Measurements from ENCODE around the gene ZNF740.

The ZNF740 gene

GRCh38 chr12:53208435-53208834 lies 27.9 kb downstream of the ZNF740 start:
- H3K27me3 ChIP-seq (ENCODE audit: control insufficient read depth, low read length) = no peaks in the 10 kb centered on the region
- H3K79me2 ChIP-seq (ENCODE audit: control insufficient read depth, low read length) = peaks cover 28% of the 10 kb centered on the region
- peaks cover 69% of the 10 kb centered on the region for H3K4me1 ChIP-seq (ENCODE audit: control insufficient read depth, low read length)
- no peaks in the 10 kb centered on the region for H3K9me2 ChIP-seq (replicated peaks; ENCODE audit: control insufficient read depth, low read length)
- H4K20me1 ChIP-seq (ENCODE audit: control insufficient read depth, insufficient read depth, low read depth, low read length) = no peaks in the 10 kb centered on the region
- H3K4me2 ChIP-seq (ENCODE audit: low read length) = peak overlapping the region; percentile 95
- peak overlapping the region; percentile 71 for H3K27ac ChIP-seq (ENCODE audit: low read depth, low read length)
- peak overlapping the region; percentile 74 for H3K4me3 ChIP-seq (ENCODE audit: low read length)
- no peaks in the 10 kb centered on the region for H3K36me3 ChIP-seq (ENCODE audit: control insufficient read depth, low read length)
- H3F3A ChIP-seq (ENCODE audit: control insufficient read depth, insufficient read depth) = peaks cover 2% of the 10 kb centered on the region
- TF ChIP-seq CTCF (IDR thresholded peaks at IDR 0.05; ENCODE audit: low read depth, low read length, poor library complexity, severe bottlenecking) (no peak), EZH2phosphoT487 (IDR thresholded peaks at IDR 0.05; ENCODE audit: borderline replicate concordance, low read length) (no peak)
- H3K9me3 ChIP-seq (ENCODE audit: control insufficient read depth, insufficient read depth, low read length) = no peaks in the 10 kb centered on the region

GRCh38 chr12:53208877-53209463 lies 28.4 kb downstream of the ZNF740 start:
- Histone ChIP-seq H4K20me1 (ENCODE audit: control insufficient read depth, insufficient read depth, low read depth, low read length) (no peaks in the 10 kb centered on the region), H3K79me2 (ENCODE audit: control insufficient read depth, low read length) (peaks cover 23% of the 10 kb centered on the region), H3K36me3 (ENCODE audit: control insufficient read depth, low read length) (no peaks in the 10 kb centered on the region), H3K4me3 (ENCODE audit: low read length) (peak overlapping the region; percentile 74), H3K27me3 (ENCODE audit: control insufficient read depth, low read length) (no peaks in the 10 kb centered on the region), H3K4me1 (ENCODE audit: control insufficient read depth, low read length) (peaks cover 67% of the 10 kb centered on the region), H3K4me2 (ENCODE audit: low read length) (peak overlapping the region; percentile 95), H3K9me2 (replicated peaks; ENCODE audit: control insufficient read depth, low read length) (no peaks in the 10 kb centered on the region), H3K9me3 (ENCODE audit: control insufficient read depth, insufficient read depth, low read length) (no peaks in the 10 kb centered on the region), H3K27ac (ENCODE audit: low read depth, low read length) (peak overlapping the region; percentile 71), H3F3A (ENCODE audit: control insufficient read depth, insufficient read depth) (peaks cover 2% of the 10 kb centered on the region)
- TF ChIP-seq CTCF (IDR thresholded peaks at IDR 0.05; ENCODE audit: low read depth, low read length, poor library complexity, severe bottlenecking) = no peak
- TF ChIP-seq EZH2phosphoT487 (IDR thresholded peaks at IDR 0.05; ENCODE audit: borderline replicate concordance, low read length) = no peak

GRCh38 chr12:53210843-53211242 lies 30.3 kb downstream of the ZNF740 start:
- Histone ChIP-seq H3F3A (ENCODE audit: control insufficient read depth, insufficient read depth) (no peaks in the 10 kb centered on the region; the same call in none of the 2 replicates), H3K4me1 (ENCODE audit: control insufficient read depth, low read length) (peaks cover 62% of the 10 kb centered on the region), H3K9me2 (replicated peaks; ENCODE audit: control insufficient read depth, low read length) (no peaks in the 10 kb centered on the region), H4K20me1 (ENCODE audit: control insufficient read depth, insufficient read depth, low read depth, low read length) (no peaks in the 10 kb centered on the region), H3K9me3 (ENCODE audit: control insufficient read depth, insufficient read depth, low read length) (no peaks in the 10 kb centered on the region), H3K4me3 (ENCODE audit: low read length) (no peak overlapping the region), H3K79me2 (ENCODE audit: control insufficient read depth, low read length) (peaks cover 10% of the 10 kb centered on the region), H3K36me3 (ENCODE audit: control insufficient read depth, low read length) (no peaks in the 10 kb centered on the region), H3K4me2 (ENCODE audit: low read length) (no peak overlapping the region), H3K27ac (ENCODE audit: low read depth, low read length) (no peak overlapping the region), H3K27me3 (ENCODE audit: control insufficient read depth, low read length) (no peaks in the 10 kb centered on the region)
- TF ChIP-seq CTCF (IDR thresholded peaks at IDR 0.05; ENCODE audit: low read depth, low read length, poor library complexity, severe bottlenecking) = no peak
- TF ChIP-seq EZH2phosphoT487 (IDR thresholded peaks at IDR 0.05; ENCODE audit: borderline replicate concordance, low read length) = no peak

Measured in DOHH2 (cell line).